Gastroesophageal sphincter (tissue), 4 donors: ENCODE results near the gene GABBR2. TPM values are rescaled to one million over a fixed set of nuclear protein-coding genes. Genes with fewer than 3 reads are reported as not detected.

ENCODE experiments used
- ATAC-seq: fragments of 150-250 bp; one replicate; pipeline ENCODE4 v1.9.1; 2016; ENCODE audit warnings: mild to moderate bottlenecking, moderate library complexity
- H3K27ac ChIP-seq, 4 donors: fragments of 200-600 bp; sonication (generic) in 3 of 4; 1 replicate in 3 of 4; 2 replicates in 1 of 4; pipeline ENCODE4 v1.5.1; 2016 to 2019
- H3K27me3 ChIP-seq: fragments of 200-600 bp; sonication (generic); one replicate; pipeline ENCODE4 v1.5.1; 2019
- H3K36me3 ChIP-seq, 2 donors: fragments of 200-600 bp; sonication (generic); one replicate each; pipeline ENCODE4 v1.5.1; 2019; ENCODE audit warnings: control low read depth in 1 of 2
- H3K4me1 ChIP-seq, 3 donors: fragments of 200-600 bp; sonication (generic); 1 replicate in 2 of 3; 2 replicates in 1 of 3; pipeline ENCODE4 v1.5.1; 2016 to 2019; ENCODE audit warnings: control low read depth in 2 of 3
- H3K4me3 ChIP-seq, 2 donors: fragments of 200-600 bp; sonication (generic); one replicate each; pipeline ENCODE4 v1.5.1; 2019; ENCODE audit warnings: mild to moderate bottlenecking in 1 of 2, moderate library complexity in 1 of 2
- H3K9me3 ChIP-seq, 3 donors: fragments of 200-600 bp; sonication (generic); one replicate each; pipeline ENCODE4 v1.5.1; 2017 to 2019; ENCODE audit warnings: control low read depth in 2 of 3
- CTCF ChIP-seq, 4 experiments: fragments of 200-600 bp in 2 of 4; fragments of 450-650 bp in 2 of 4; sonication (generic) in 1 of 4; IDR thresholded peaks; one replicate each; pipeline ENCODE4 v1.5.1; 2017 to 2019; ENCODE audit warnings: antibody characterized with exemption in 4 of 4, mild to moderate bottlenecking in 2 of 4, moderate library complexity in 2 of 4
- EP300 ChIP-seq: sonication (generic); formaldehyde crosslinking; IDR thresholded peaks from one replicate; pipeline ENCODE4 v1.6.1; 2017; ENCODE audit warnings: antibody characterized with exemption, mild to moderate bottlenecking
- POLR2A ChIP-seq, 2 donors: fragments of 450-650 bp; IDR thresholded peaks; one replicate each; pipeline ENCODE4 v1.6.1; 2017; ENCODE audit warnings: antibody characterized with exemption in 2 of 2, mild to moderate bottlenecking in 2 of 2, moderate library complexity in 1 of 2
- POLR2AphosphoS5 ChIP-seq: sonication (generic); formaldehyde crosslinking; IDR thresholded peaks from one replicate; pipeline ENCODE4 v1.6.1; 2017; ENCODE audit warnings: antibody characterized with exemption
- WGBS, 2 donors: methylation state at CpG; one replicate each; pipeline ENCODE4 v1.1.5; 2018; ENCODE audit warnings: low coverage in 1 of 2; 5-methylcytosine and 5-hydroxymethylcytosine counted together
- total RNA-seq, 4 donors: library from RNA; depleted of rRNA; stranded (reverse); fragments of >200 nt; gene quantifications; one replicate each; pipeline ENCODE4 v1.1.0, GENCODE V29; 2016

Gene GABBR2
- total RNA-seq, 4 donors from 2014 or later = 0.04 to 0.25 TPM; not detected in 2

GRCh38 chr9:98506422-98507054 is 202.2 kb downstream of the GABBR2 start:
- 80% methylated on average over 1 of the region's 6 CpGs; no CpG with 5 or more reads in 1 of the 2 donors for WGBS, 2 donors
- Histone ChIP-seq H3K4me1 (no peaks in the 10 kb centered on the region), H3K9me3 (no peaks in the 10 kb centered on the region), H3K27ac (no peak overlapping the region), H3K4me3 (no peak overlapping the region), H3K27me3 (peaks cover 4% of the 10 kb centered on the region), H3K36me3 (no peaks in the 10 kb centered on the region)
- no peak for ATAC-seq
- no peak for TF ChIP-seq POLR2AphosphoS5
- no peak for TF ChIP-seq CTCF (IDR thresholded peaks at IDR 0.05)
- no peak for TF ChIP-seq EP300
- no peak for TF ChIP-seq POLR2A (IDR thresholded peaks at IDR 0.05)

- WGBS, 2 donors = 70 to 74% methylated on average over 6 to 9 of the region's 9 CpGs
Observed at GRCh38 chr9:98504298-98505282, 204.1 kb downstream of the GABBR2 start.

GRCh38 chr9:98503867-98504266 is 204.9 kb downstream of the GABBR2 start:
- H3K4me1 ChIP-seq = no peaks in the 10 kb centered on the region
- H3K9me3 ChIP-seq = no peaks in the 10 kb centered on the region
- no CpG with 5 or more reads among the region's 2 CpGs for WGBS, 2 donors
- no peak for ATAC-seq
- no peak overlapping the region for H3K27ac ChIP-seq
- no peaks in the 10 kb centered on the region for H3K36me3 ChIP-seq
- no peak for TF ChIP-seq POLR2A (IDR thresholded peaks at IDR 0.05)
- H3K4me3 ChIP-seq = no peak overlapping the region
- peaks cover 13% of the 10 kb centered on the region for H3K27me3 ChIP-seq

More at GRCh38 chr9:98504298-98505282, 204.1 kb downstream of the GABBR2 start:
- no peaks in the 10 kb centered on the region for H3K36me3 ChIP-seq
- H3K4me1 ChIP-seq = no peaks in the 10 kb centered on the region
- no peak for TF ChIP-seq EP300
- TF ChIP-seq POLR2A (IDR thresholded peaks at IDR 0.05) = no peak
- no peak for TF ChIP-seq CTCF (IDR thresholded peaks at IDR 0.05)
- no peak for TF ChIP-seq POLR2AphosphoS5
- ATAC-seq = no peak
- H3K9me3 ChIP-seq = no peaks in the 10 kb centered on the region
- no peak overlapping the region for H3K27ac ChIP-seq
- H3K27me3 ChIP-seq = peaks cover 13% of the 10 kb centered on the region
- no peak overlapping the region for H3K4me3 ChIP-seq

- H3K27ac ChIP-seq = no peak overlapping the region
- no peak for TF ChIP-seq POLR2AphosphoS5
- TF ChIP-seq EP300 = no peak
- TF ChIP-seq CTCF (IDR thresholded peaks at IDR 0.05) = no peak
- no peak for TF ChIP-seq POLR2A (IDR thresholded peaks at IDR 0.05)
- no peaks in the 10 kb centered on the region for H3K9me3 ChIP-seq
- no peaks in the 10 kb centered on the region for H3K36me3 ChIP-seq
- no peak for ATAC-seq
- H3K27me3 ChIP-seq = peaks cover 15% of the 10 kb centered on the region
- WGBS, 2 donors = 35 to 55% methylated on average over 4 to 5 of the region's 5 CpGs
- no peaks in the 10 kb centered on the region for H3K4me1 ChIP-seq
- H3K4me3 ChIP-seq = no peak overlapping the region
Observed at GRCh38 chr9:98502976-98503325, 205.8 kb downstream of the GABBR2 start.

- no peaks in the 10 kb centered on the region for H3K36me3 ChIP-seq
- no peaks in the 10 kb centered on the region for H3K4me1 ChIP-seq
- 61 to 77% methylated on average over 4 to 5 of the region's 6 CpGs for WGBS, 2 donors
- no peak for ATAC-seq
- H3K4me3 ChIP-seq = no peak overlapping the region
- no peaks in the 10 kb centered on the region for H3K9me3 ChIP-seq
- no peak for TF ChIP-seq CTCF (IDR thresholded peaks at IDR 0.05)
- TF ChIP-seq EP300 = no peak
- TF ChIP-seq POLR2A (IDR thresholded peaks at IDR 0.05) = no peak
- H3K27me3 ChIP-seq = peaks cover 20% of the 10 kb centered on the region
- no peak overlapping the region for H3K27ac ChIP-seq
Observed at GRCh38 chr9:98502311-98502975, 206.3 kb downstream of the GABBR2 start.
